Testis (tissue), 2 donors: ENCODE data around the gene NRXN3.

Source experiments
- CTCF ChIP-seq, 3 experiments: fragments of 450-650 bp in 2 of 3; fragments of 200-600 bp in 1 of 3; sonication (generic) in 1 of 3; IDR thresholded peaks; one replicate each; pipeline ENCODE4 v1.5.1; 2016 to 2019; ENCODE audit warnings: antibody characterized with exemption in 3 of 3, mild to moderate bottlenecking in 2 of 3, moderate library complexity in 1 of 3
- POLR2A ChIP-seq: fragments of 450-650 bp; IDR thresholded peaks from one replicate; pipeline ENCODE4 v1.6.1; 2017; ENCODE audit warnings: antibody characterized with exemption, mild to moderate bottlenecking, moderate library complexity

- no peak for TF ChIP-seq CTCF (IDR thresholded peaks at IDR 0.05)
- TF ChIP-seq POLR2A = no peak
Observed at GRCh38 chr14:79587875-79588274, 1417.7 kb downstream of the NRXN3 start.
